Bronchial epithelial cell (primary cell): Measurements from ENCODE around the gene LY9. TPM values are rescaled to one million over a fixed set of nuclear protein-coding genes. Genes with fewer than 3 reads are reported as not detected.
A peak's percentile ranks its signal among the peaks of the same experiment; 100 is the strongest.

Experiments
- DNase-seq: peaks from one replicate; pipeline ENCODE4 v3.0.0-alpha.2; 2010; ENCODE audit warnings: low read depth
- FAIRE-seq: peaks from 2 replicates; lab custom pipeline; 2011; peaks lifted over from hg19 to GRCh38; lab: Jason Lieb, UNC
- H3K27me3 ChIP-seq: 2 replicates; pipeline ENCODE4 v1.5.1; 2011; ENCODE audit warnings: low read length; ENCODE audit not compliant: control insufficient read depth, insufficient read depth
- H3K36me3 ChIP-seq: 2 replicates; pipeline ENCODE4 v1.5.1; 2011; ENCODE audit warnings: low read length; ENCODE audit not compliant: control insufficient read depth, insufficient read depth
- H3K4me3 ChIP-seq: 2 replicates; pipeline ENCODE4 v1.5.1; 2011; ENCODE audit warnings: mild to moderate bottlenecking, low read depth, low read length, control low read depth
- CTCF ChIP-seq: IDR thresholded peaks from 2 replicates; pipeline ENCODE4 v1.5.1; 2011; ENCODE audit warnings: mild to moderate bottlenecking, moderate library complexity, low read length, control low read depth, inconsistent platforms; ENCODE audit not compliant: insufficient read depth, severe bottlenecking
- total RNA-seq: library from RNA; depleted of rRNA; stranded (reverse); fragments of >200 nt; gene quantifications from 2 replicates; pipeline ENCODE4 v1.2.1, GENCODE V29; 2014

LY9 gene
- total RNA-seq, 1 donor from 2014 or later = under 0.01 TPM

GRCh38 chr1:160838888-160839287 lies 42.9 kb downstream of the LY9 start:
- H3K36me3 ChIP-seq = no peaks in the 10 kb centered on the region
- H3K27me3 ChIP-seq = no peaks in the 10 kb centered on the region
- no peak for TF ChIP-seq CTCF
- DNase-seq = no peak
- H3K4me3 ChIP-seq = no peak overlapping the region
- FAIRE-seq = no peak

GRCh38 chr1:160839746-160840145 lies 43.8 kb downstream of the LY9 start:
- no peaks in the 10 kb centered on the region for H3K36me3 ChIP-seq
- no peak for DNase-seq
- H3K4me3 ChIP-seq = no peak overlapping the region
- no peak for FAIRE-seq
- H3K27me3 ChIP-seq = no peaks in the 10 kb centered on the region
- TF ChIP-seq CTCF = no peak

GRCh38 chr1:160841079-160841478 lies 45.1 kb downstream of the LY9 start:
- no peaks in the 10 kb centered on the region for H3K27me3 ChIP-seq
- H3K36me3 ChIP-seq = no peaks in the 10 kb centered on the region
- no peak for TF ChIP-seq CTCF
- FAIRE-seq (no peak), DNase-seq (no peak)
- H3K4me3 ChIP-seq = no peak overlapping the region

- H3K4me3 ChIP-seq = no peak overlapping the region
- no peak for FAIRE-seq
- no peak for TF ChIP-seq CTCF
- H3K36me3 ChIP-seq = no peaks in the 10 kb centered on the region
- DNase-seq = peak; percentile 35
- no peaks in the 10 kb centered on the region for H3K27me3 ChIP-seq
Observed at GRCh38 chr1:160844447-160845232, 48.7 kb downstream of the LY9 start.

GRCh38 chr1:160846281-160846680 lies 50.3 kb downstream of the LY9 start:
- H3K4me3 ChIP-seq = no peak overlapping the region
- FAIRE-seq (no peak), DNase-seq (no peak)
- H3K27me3 ChIP-seq = no peaks in the 10 kb centered on the region
- H3K36me3 ChIP-seq = no peaks in the 10 kb centered on the region
- no peak for TF ChIP-seq CTCF

- FAIRE-seq (no peak), DNase-seq (no peak)
- TF ChIP-seq CTCF = no peak
- H3K36me3 ChIP-seq = no peaks in the 10 kb centered on the region
- H3K27me3 ChIP-seq = no peaks in the 10 kb centered on the region
- no peak overlapping the region for H3K4me3 ChIP-seq
Observed at GRCh38 chr1:160850541-160850940, 54.6 kb downstream of the LY9 start.
